Measurements from ENCODE around the gene NIN. TPM values are rescaled to one million over a fixed set of nuclear protein-coding genes. Genes with fewer than 3 reads are reported as not detected.
A peak's percentile ranks its signal among the peaks of the same experiment; 100 is the strongest.

Gene NIN
- total and polyA plus RNA-seq, 2 donors (not counting 1 experiment from before 2014, with no cell fraction given) = 22.8 to 37.5 TPM

GRCh38 chr14:50762931-50763300, 68.0 kb downstream of the NIN start:
- TF ChIP-seq EZH2 (IDR thresholded peaks at IDR 0.05; ENCODE audit: low read length, missing control alignments) (no peak), CTCF (conservative IDR thresholded peaks at IDR 0.05 in 1 of 2, IDR thresholded peaks at IDR 0.05 in 1 of 2; ENCODE audit: low read depth in 1 of 2, low read length in 2 of 2) (no peak)
- peak overlapping the region; percentile 79 for H3K27ac ChIP-seq (ENCODE audit: insufficient read depth, low read length)
- no peaks in the 10 kb centered on the region for H3K9me3 ChIP-seq (ENCODE audit: control insufficient read depth, insufficient read depth, low read depth, low read length)
- H2AFZ ChIP-seq (ENCODE audit: low read length) = no peak overlapping the region
- peaks cover 16% of the 10 kb centered on the region for H3K36me3 ChIP-seq (ENCODE audit: control insufficient read depth, insufficient read depth, low read length)
- no peak overlapping the region for H3K4me3 ChIP-seq (replicated peaks in 1 of 4; ENCODE audit: control extremely low read depth in 1 of 4, insufficient read depth in 1 of 4, low read depth in 3 of 4, low read length in 4 of 4)
- H3K4me1 ChIP-seq (ENCODE audit: control insufficient read depth, extremely low read depth, insufficient read depth, low read length) = peaks cover 24% of the 10 kb centered on the region
- no peaks in the 10 kb centered on the region for H4K20me1 ChIP-seq (ENCODE audit: control insufficient read depth, extremely low read depth, insufficient read depth, low read length)
- no peaks in the 10 kb centered on the region for H3K79me2 ChIP-seq (ENCODE audit: control insufficient read depth, insufficient read depth, low read length)
- no peak for DNase-seq (ENCODE audit: low read depth in 2 of 2)
- H3K4me2 ChIP-seq (ENCODE audit: extremely low read depth, insufficient read depth, low read length) = peak overlapping the region; percentile 60
- H3K9ac ChIP-seq (ENCODE audit: insufficient read depth, low read length) = no peak overlapping the region
- no peaks in the 10 kb centered on the region for H3K27me3 ChIP-seq (ENCODE audit: control insufficient read depth, insufficient read depth, low read length)

- H3K4me3 ChIP-seq (replicated peaks in 1 of 4; ENCODE audit: control extremely low read depth in 1 of 4, insufficient read depth in 1 of 4, low read depth in 3 of 4, low read length in 4 of 4) = no peak overlapping the region
- peak; percentile 60 to 92 for DNase-seq (ENCODE audit: low read depth in 2 of 2)
- H3K27ac ChIP-seq (ENCODE audit: insufficient read depth, low read length) = peak overlapping the region; percentile 79
- no peaks in the 10 kb centered on the region for H3K9me3 ChIP-seq (ENCODE audit: control insufficient read depth, insufficient read depth, low read depth, low read length)
- peak overlapping the region; percentile 17 for H3K4me2 ChIP-seq (ENCODE audit: extremely low read depth, insufficient read depth, low read length)
- no peaks in the 10 kb centered on the region for H3K27me3 ChIP-seq (ENCODE audit: control insufficient read depth, insufficient read depth, low read length)
- H3K4me1 ChIP-seq (ENCODE audit: control insufficient read depth, extremely low read depth, insufficient read depth, low read length) = peaks cover 24% of the 10 kb centered on the region
- no peaks in the 10 kb centered on the region for H4K20me1 ChIP-seq (ENCODE audit: control insufficient read depth, extremely low read depth, insufficient read depth, low read length)
- H3K9ac ChIP-seq (ENCODE audit: insufficient read depth, low read length) = no peak overlapping the region
- H3K79me2 ChIP-seq (ENCODE audit: control insufficient read depth, insufficient read depth, low read length) = no peaks in the 10 kb centered on the region
- TF ChIP-seq EZH2 (IDR thresholded peaks at IDR 0.05; ENCODE audit: low read length, missing control alignments) (no peak), CTCF (conservative IDR thresholded peaks at IDR 0.05 in 1 of 2, IDR thresholded peaks at IDR 0.05 in 1 of 2; ENCODE audit: low read depth in 1 of 2, low read length in 2 of 2) (no peak)
- peaks cover 17% of the 10 kb centered on the region for H3K36me3 ChIP-seq (ENCODE audit: control insufficient read depth, insufficient read depth, low read length)
- no peak overlapping the region for H2AFZ ChIP-seq (ENCODE audit: low read length)
These were observed 68.7 kb downstream of the NIN start for GRCh38 chr14:50762001-50762930.

GRCh38 chr14:50759800-50760543, 71.0 kb downstream of the NIN start:
- TF ChIP-seq CTCF (conservative IDR thresholded peaks at IDR 0.05 in 1 of 2, IDR thresholded peaks at IDR 0.05 in 1 of 2; ENCODE audit: low read depth in 1 of 2, low read length in 2 of 2) (no peak), EZH2 (IDR thresholded peaks at IDR 0.05; ENCODE audit: low read length, missing control alignments) (no peak)
- H3K79me2 ChIP-seq (ENCODE audit: control insufficient read depth, insufficient read depth, low read length) = no peaks in the 10 kb centered on the region
- H3K27ac ChIP-seq (ENCODE audit: insufficient read depth, low read length) = no peak overlapping the region
- no peaks in the 10 kb centered on the region for H4K20me1 ChIP-seq (ENCODE audit: control insufficient read depth, extremely low read depth, insufficient read depth, low read length)
- no peak overlapping the region for H2AFZ ChIP-seq (ENCODE audit: low read length)
- no peak overlapping the region for H3K9ac ChIP-seq (ENCODE audit: insufficient read depth, low read length)
- no peak for DNase-seq (ENCODE audit: low read depth in 2 of 2)
- H3K27me3 ChIP-seq (ENCODE audit: control insufficient read depth, insufficient read depth, low read length) = no peaks in the 10 kb centered on the region
- H3K9me3 ChIP-seq (ENCODE audit: control insufficient read depth, insufficient read depth, low read depth, low read length) = no peaks in the 10 kb centered on the region
- H3K4me3 ChIP-seq (replicated peaks in 1 of 4; ENCODE audit: control extremely low read depth in 1 of 4, insufficient read depth in 1 of 4, low read depth in 3 of 4, low read length in 4 of 4) = no peak overlapping the region
- H3K36me3 ChIP-seq (ENCODE audit: control insufficient read depth, insufficient read depth, low read length) = peaks cover 17% of the 10 kb centered on the region
- H3K4me2 ChIP-seq (ENCODE audit: extremely low read depth, insufficient read depth, low read length) = no peak overlapping the region
- peaks cover 21% of the 10 kb centered on the region for H3K4me1 ChIP-seq (ENCODE audit: control insufficient read depth, extremely low read depth, insufficient read depth, low read length)
